Stimulated activated naive CD4-positive, alpha-beta T cell treated with Interleukin-2 at 50 U/mL for 16 hours (primary cell): ENCODE data around the gene SLC4A2.

ENCODE experiments used
- DNase-seq: peaks from one replicate; lab custom pipeline; 2025; lab: John Stamatoyannopoulos, UW

Gene SLC4A2

GRCh38 chr7:151115836-151116418 is 56.5 kb downstream of the SLC4A2 start:
- no peak for DNase-seq

GRCh38 chr7:151116603-151117440 is 57.4 kb downstream of the SLC4A2 start:
- no peak for DNase-seq

GRCh38 chr7:151117565-151117964 is 58.2 kb downstream of the SLC4A2 start:
- peak; percentile 23 for DNase-seq

GRCh38 chr7:151118108-151119054 is 59.0 kb downstream of the SLC4A2 start:
- no peak for DNase-seq

- no peak for DNase-seq
Measured at GRCh38 chr7:151119055-151119415, 59.6 kb downstream of the SLC4A2 start.

- DNase-seq = no peak
Measured at GRCh38 chr7:151119902-151120301, 60.5 kb downstream of the SLC4A2 start.

- DNase-seq = no peak
Measured at GRCh38 chr7:151120896-151121295, 61.5 kb downstream of the SLC4A2 start.

- DNase-seq = no peak
Measured at GRCh38 chr7:151121380-151122170, 62.2 kb downstream of the SLC4A2 start.

GRCh38 chr7:151122276-151122675 is 62.9 kb downstream of the SLC4A2 start:
- DNase-seq = no peak

- no peak for DNase-seq
Measured at GRCh38 chr7:151122796-151123157, 63.4 kb downstream of the SLC4A2 start.

GRCh38 chr7:151123158-151123821 is 63.9 kb downstream of the SLC4A2 start:
- no peak for DNase-seq

- peak; percentile 75 for DNase-seq
Measured at GRCh38 chr7:151123822-151124464, 64.6 kb downstream of the SLC4A2 start.

- no peak for DNase-seq
Measured at GRCh38 chr7:151124481-151124880, 65.1 kb downstream of the SLC4A2 start.

- DNase-seq = no peak
Measured at GRCh38 chr7:151124899-151125399, 65.6 kb downstream of the SLC4A2 start.

GRCh38 chr7:151125470-151125845 is 66.1 kb downstream of the SLC4A2 start:
- DNase-seq = no peak

GRCh38 chr7:151125846-151126481 is 66.6 kb downstream of the SLC4A2 start:
- DNase-seq = no peak
